ENCODE measurements around the gene FBXL13. TPM values are rescaled to one million over a fixed set of nuclear protein-coding genes. Genes with fewer than 3 reads are reported as not detected.

The FBXL13 gene
- total and polyA plus RNA-seq, 10 of the 15 experiments (the other 5 are each of a cell fraction or from before 2014, with no cell fraction given) = 0.08 to 0.95 (median 0.28) TPM; not detected in 2

DNA sequence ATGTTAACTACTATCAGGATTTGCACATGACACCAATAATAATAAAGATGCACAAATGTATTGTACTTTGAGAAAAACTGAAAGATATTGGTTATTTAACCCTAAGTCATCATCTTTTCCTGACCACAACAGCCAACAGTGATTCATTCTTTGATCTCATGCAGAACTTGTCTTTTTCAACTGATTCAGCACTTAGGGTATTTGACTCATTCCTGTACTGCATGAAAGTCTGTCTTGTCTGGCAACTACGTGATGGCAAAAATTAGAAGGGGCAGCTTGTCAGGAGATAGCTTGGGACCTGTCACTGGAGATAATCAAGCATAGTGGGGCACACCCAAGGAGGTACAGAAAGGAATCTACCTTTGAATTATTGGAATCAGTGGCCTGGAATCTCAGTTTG is 239.6 kb downstream of the FBXL13 start:
- Histone ChIP-seq H4K20me1 (ENCODE audit: control insufficient read depth, insufficient read depth) (no peaks in the 10 kb centered on the region), H3K79me2 (ENCODE audit: control insufficient read depth, insufficient read depth, low read length) (no peaks in the 10 kb centered on the region), H3K4me3 (no peak overlapping the region), H2AFZ (ENCODE audit: control insufficient read depth, low read depth, low read length) (no peak overlapping the region), H3K9ac (ENCODE audit: control insufficient read depth, insufficient read depth, low read length) (no peak overlapping the region), H3K4me1 (ENCODE audit: control insufficient read depth, insufficient read depth, low read length) (peaks cover 2% of the 10 kb centered on the region; the same call in 1 of the 2 replicates), H3K9me3 (replicated peaks; ENCODE audit: control insufficient read depth, insufficient read depth, low read length) (no peaks in the 10 kb centered on the region), H3K36me3 (ENCODE audit: control insufficient read depth in 2 of 2, insufficient read depth in 2 of 2, low read length in 1 of 2) (no peaks in the 10 kb centered on the region), H3K27me3 (replicated peaks in 1 of 2; ENCODE audit: control insufficient read depth in 2 of 2, insufficient read depth in 2 of 2, low read length in 1 of 2) (no peaks in the 10 kb centered on the region), H3K4me2 (ENCODE audit: control insufficient read depth, insufficient read depth) (no peak overlapping the region), H3K27ac (ENCODE audit: control insufficient read depth, insufficient read depth) (no peak overlapping the region)
- CTCF ChIA-PET = no interaction called here
- peak; percentile 93 for FAIRE-seq
- intact Hi-C loops (cut with micrococcal nuclease; ENCODE audit: unreplicated experiment) = no loop called here
- SMC1A ChIA-PET (ENCODE audit: uncharacterized antibody, unreplicated experiment) = no interaction called here
- BruUV-seq (replicated peaks) = no TSS peak
- RAD21 ChIA-PET (ENCODE audit: unreplicated experiment) = no interaction called here
- POLR2A ChIA-PET = no interaction called here
- peak; percentile 86 for ATAC-seq
- peak; percentile 57 for DNase-seq (ENCODE audit: low read depth, low spot score)
- in situ Hi-C loops (cut with MboI) = no loop called here
- whole genome bisulfite sequencing (ENCODE audit: insufficient coverage, insufficient replicate concordance, low lambda C conversion rate, missing lambda C conversion rate) = 7% methylated on average over 1 of the region's 1 CpG
- no peak for TF ChIP-seq PBX3 (IDR thresholded peaks at IDR 0.05; ENCODE audit: insufficient replicate concordance, low read depth, low read length)
- TF ChIP-seq PML (IDR thresholded peaks at IDR 0.05; ENCODE audit: low read length) = no peak
- TF ChIP-seq STAT3 (IDR thresholded peaks at IDR 0.05; ENCODE audit: low read depth, low read length) = no peak
- TF ChIP-seq STAT1 (conservative IDR thresholded peaks at IDR 0.05) = no peak
- no peak for TF ChIP-seq SIN3A (IDR thresholded peaks at IDR 0.05; ENCODE audit: low read depth, low read length)
- no peak for TF ChIP-seq SMARCA5 (IDR thresholded peaks at IDR 0.05)
- no peak for TF ChIP-seq TCF3 (IDR thresholded peaks at IDR 0.05; ENCODE audit: borderline replicate concordance, insufficient read depth, low read depth, low read length)
- TF ChIP-seq, protein P1, sequence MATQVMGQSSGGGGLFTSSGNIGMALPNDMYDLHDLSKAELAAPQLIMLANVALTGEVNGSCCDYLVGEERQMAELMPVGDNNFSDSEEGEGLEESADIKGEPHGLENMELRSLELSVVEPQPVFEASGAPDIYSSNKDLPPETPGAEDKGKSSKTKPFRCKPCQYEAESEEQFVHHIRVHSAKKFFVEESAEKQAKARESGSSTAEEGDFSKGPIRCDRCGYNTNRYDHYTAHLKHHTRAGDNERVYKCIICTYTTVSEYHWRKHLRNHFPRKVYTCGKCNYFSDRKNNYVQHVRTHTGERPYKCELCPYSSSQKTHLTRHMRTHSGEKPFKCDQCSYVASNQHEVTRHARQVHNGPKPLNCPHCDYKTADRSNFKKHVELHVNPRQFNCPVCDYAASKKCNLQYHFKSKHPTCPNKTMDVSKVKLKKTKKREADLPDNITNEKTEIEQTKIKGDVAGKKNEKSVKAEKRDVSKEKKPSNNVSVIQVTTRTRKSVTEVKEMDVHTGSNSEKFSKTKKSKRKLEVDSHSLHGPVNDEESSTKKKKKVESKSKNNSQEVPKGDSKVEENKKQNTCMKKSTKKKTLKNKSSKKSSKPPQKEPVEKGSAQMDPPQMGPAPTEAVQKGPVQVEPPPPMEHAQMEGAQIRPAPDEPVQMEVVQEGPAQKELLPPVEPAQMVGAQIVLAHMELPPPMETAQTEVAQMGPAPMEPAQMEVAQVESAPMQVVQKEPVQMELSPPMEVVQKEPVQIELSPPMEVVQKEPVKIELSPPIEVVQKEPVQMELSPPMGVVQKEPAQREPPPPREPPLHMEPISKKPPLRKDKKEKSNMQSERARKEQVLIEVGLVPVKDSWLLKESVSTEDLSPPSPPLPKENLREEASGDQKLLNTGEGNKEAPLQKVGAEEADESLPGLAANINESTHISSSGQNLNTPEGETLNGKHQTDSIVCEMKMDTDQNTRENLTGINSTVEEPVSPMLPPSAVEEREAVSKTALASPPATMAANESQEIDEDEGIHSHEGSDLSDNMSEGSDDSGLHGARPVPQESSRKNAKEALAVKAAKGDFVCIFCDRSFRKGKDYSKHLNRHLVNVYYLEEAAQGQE (IDR thresholded peaks at IDR 0.05; ENCODE audit: low read depth, low read length) = no peak
- peak; percentile 60; the same call in 1 of the 2 replicates for TF ChIP-seq FOXM1 (IDR thresholded peaks at IDR 0.05; ENCODE audit: low read depth, low read length)
- no peak for TF ChIP-seq ZNF384 (IDR thresholded peaks at IDR 0.05; ENCODE audit: borderline replicate concordance, low read depth, low read length)
- TF ChIP-seq ZBTB40 (IDR thresholded peaks at IDR 0.05; ENCODE audit: borderline replicate concordance) = no peak
- TF ChIP-seq, protein P2, sequence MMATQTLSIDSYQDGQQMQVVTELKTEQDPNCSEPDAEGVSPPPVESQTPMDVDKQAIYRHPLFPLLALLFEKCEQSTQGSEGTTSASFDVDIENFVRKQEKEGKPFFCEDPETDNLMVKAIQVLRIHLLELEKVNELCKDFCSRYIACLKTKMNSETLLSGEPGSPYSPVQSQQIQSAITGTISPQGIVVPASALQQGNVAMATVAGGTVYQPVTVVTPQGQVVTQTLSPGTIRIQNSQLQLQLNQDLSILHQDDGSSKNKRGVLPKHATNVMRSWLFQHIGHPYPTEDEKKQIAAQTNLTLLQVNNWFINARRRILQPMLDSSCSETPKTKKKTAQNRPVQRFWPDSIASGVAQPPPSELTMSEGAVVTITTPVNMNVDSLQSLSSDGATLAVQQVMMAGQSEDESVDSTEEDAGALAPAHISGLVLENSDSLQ (IDR thresholded peaks at IDR 0.05) = peak; percentile 31; the same call in 1 of the 2 replicates
- TF ChIP-seq, protein P3, sequence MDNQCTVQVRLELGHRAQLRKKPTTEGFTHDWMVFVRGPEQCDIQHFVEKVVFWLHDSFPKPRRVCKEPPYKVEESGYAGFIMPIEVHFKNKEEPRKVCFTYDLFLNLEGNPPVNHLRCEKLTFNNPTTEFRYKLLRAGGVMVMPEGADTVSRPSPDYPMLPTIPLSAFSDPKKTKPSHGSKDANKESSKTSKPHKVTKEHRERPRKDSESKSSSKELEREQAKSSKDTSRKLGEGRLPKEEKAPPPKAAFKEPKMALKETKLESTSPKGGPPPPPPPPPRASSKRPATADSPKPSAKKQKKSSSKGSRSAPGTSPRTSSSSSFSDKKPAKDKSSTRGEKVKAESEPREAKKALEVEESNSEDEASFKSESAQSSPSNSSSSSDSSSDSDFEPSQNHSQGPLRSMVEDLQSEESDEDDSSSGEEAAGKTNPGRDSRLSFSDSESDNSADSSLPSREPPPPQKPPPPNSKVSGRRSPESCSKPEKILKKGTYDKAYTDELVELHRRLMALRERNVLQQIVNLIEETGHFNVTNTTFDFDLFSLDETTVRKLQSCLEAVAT (IDR thresholded peaks at IDR 0.05) = no peak
- no peak for TF ChIP-seq SP1 (IDR thresholded peaks at IDR 0.05; ENCODE audit: low read depth, low read length)

Data from GM12878 (cell line).